GM12891 (cell line): ENCODE results near the gene MAOB.

Source experiments
- DNase-seq: peaks from one replicate; pipeline ENCODE4 v3.0.0; 2011; ENCODE audit warnings: low spot score; ENCODE audit not compliant: insufficient read length
- FAIRE-seq: peaks from 2 replicates; lab custom pipeline; 2011; peaks lifted over from hg19 to GRCh38; lab: Jason Lieb, UNC
- PAX5 ChIP-seq: IDR thresholded peaks from 2 replicates; pipeline ENCODE4 v1.6.1; 2011; ENCODE audit warnings: low read length, moderate library complexity, mild to moderate bottlenecking; ENCODE audit not compliant: insufficient read depth, severe bottlenecking
- POLR2A ChIP-seq: IDR thresholded peaks from 2 replicates; pipeline ENCODE4 v1.6.1; 2011; ENCODE audit warnings: low read depth, low read length, control low read depth
- POLR2AphosphoS5 ChIP-seq: IDR thresholded peaks from 2 replicates; pipeline ENCODE4 v1.6.1; 2011; ENCODE audit warnings: low read depth, low read length, control low read depth
- POU2F2 ChIP-seq: IDR thresholded peaks from 2 replicates; pipeline ENCODE4 v1.6.1; 2011; ENCODE audit warnings: low read depth, mild to moderate bottlenecking, control low read depth, low read length, moderate library complexity
- SPI1 ChIP-seq: IDR thresholded peaks from 2 replicates; pipeline ENCODE4 v1.6.1; 2011; ENCODE audit warnings: low read depth, low read length, control low read depth
- TAF1 ChIP-seq: IDR thresholded peaks from 2 replicates; pipeline ENCODE4 v1.6.1; 2011; ENCODE audit warnings: low read depth, low read length, control low read depth

MAOB gene

GRCh38 chrX:43881410-43882293, 598 bp downstream of the MAOB start:
- TF ChIP-seq PAX5 (no peak), SPI1 (no peak), POLR2A (no peak), TAF1 (no peak), POU2F2 (no peak), POLR2AphosphoS5 (no peak)
- FAIRE-seq, result no peak
- DNase-seq, result no peak

DNA sequence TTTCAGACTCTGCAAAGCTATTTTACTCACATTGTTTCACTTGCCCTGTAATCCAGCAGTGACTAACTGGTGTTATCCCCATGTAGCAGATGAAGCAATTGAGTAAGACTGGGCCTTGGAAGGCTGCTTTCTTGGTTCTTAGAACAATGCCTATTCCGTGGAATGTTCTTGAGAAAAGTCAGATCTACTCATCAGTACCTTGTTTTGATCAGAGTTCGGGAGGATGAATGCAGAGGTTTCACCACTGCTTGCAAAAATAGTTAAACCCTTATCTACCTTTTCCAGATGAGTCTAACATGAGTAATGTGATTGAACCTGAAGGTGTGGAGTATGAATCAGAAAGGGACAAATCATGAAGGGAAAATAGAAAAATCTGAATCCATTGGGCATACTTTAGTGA, 1.8 kb downstream of the MAOB start:
- no peak for DNase-seq
- TF ChIP-seq TAF1 (no peak), POU2F2 (no peak), PAX5 (no peak), POLR2A (no peak), POLR2AphosphoS5 (no peak), SPI1 (no peak)
- no peak for FAIRE-seq

GRCh38 chrX:43878906-43879526, 3.2 kb downstream of the MAOB start:
- FAIRE-seq (no peak), DNase-seq (no peak)
- TF ChIP-seq POLR2A, result no peak
- TF ChIP-seq POU2F2, result no peak
- no peak for TF ChIP-seq PAX5
- TF ChIP-seq POLR2AphosphoS5, result no peak
- no peak for TF ChIP-seq SPI1

DNA sequence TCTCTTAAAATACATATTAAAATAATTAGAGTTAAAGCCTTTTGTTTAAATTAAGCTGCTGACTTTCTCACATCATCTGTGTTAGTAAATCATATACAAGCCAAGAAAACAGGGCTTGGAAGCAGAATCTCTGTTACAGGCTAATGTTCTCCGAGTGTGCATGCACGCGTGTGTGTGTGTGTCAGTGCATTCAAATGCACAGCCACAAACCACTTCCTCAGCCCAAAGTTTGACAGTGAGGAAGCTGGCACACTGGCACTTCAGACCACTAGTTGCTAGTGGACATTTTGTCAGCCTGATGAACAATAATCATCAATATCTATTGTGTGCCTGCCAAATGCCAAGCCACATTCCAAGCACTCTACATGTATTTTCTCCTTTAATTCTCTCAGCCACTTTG, 5.6 kb downstream of the MAOB start:
- TF ChIP-seq POU2F2, result no peak
- no peak for TF ChIP-seq SPI1
- no peak for TF ChIP-seq PAX5
- TF ChIP-seq POLR2AphosphoS5, result no peak
- TF ChIP-seq TAF1, result no peak
- TF ChIP-seq POLR2A, result no peak
- no peak for DNase-seq
- FAIRE-seq, result peak; percentile 48

GRCh38 chrX:43870758-43871419, 11.4 kb downstream of the MAOB start:
- DNase-seq, result no peak
- TF ChIP-seq POLR2AphosphoS5 (no peak), POLR2A (no peak), SPI1 (no peak), TAF1 (no peak), PAX5 (no peak), POU2F2 (no peak)
- no peak for FAIRE-seq

DNA sequence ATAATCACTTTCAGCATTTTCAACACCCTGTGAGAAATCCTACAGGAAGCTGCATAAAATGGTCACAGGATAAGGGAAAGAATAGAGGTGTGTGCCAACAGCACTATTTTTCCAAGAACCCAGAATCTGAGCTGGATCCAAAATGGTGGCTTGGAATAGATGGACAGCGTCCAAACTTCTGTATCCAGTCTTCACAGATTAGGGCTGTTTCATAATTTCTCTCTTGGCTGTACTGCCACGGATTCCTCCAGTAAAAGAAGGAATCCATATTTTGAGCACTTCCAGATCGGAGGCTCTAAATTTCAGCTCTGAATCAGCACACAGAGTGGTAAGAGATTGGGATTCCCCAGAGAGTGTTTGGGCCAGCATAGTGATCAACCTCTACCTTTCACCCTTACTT, 12.2 kb downstream of the MAOB start:
- FAIRE-seq (no peak), DNase-seq (no peak)
- TF ChIP-seq POLR2AphosphoS5 (no peak), POU2F2 (no peak), SPI1 (no peak), PAX5 (no peak), TAF1 (no peak), POLR2A (no peak)

GRCh38 chrX:43868791-43869190, 13.5 kb downstream of the MAOB start:
- DNase-seq, result no peak
- no peak for FAIRE-seq
- TF ChIP-seq POU2F2, result no peak

DNA sequence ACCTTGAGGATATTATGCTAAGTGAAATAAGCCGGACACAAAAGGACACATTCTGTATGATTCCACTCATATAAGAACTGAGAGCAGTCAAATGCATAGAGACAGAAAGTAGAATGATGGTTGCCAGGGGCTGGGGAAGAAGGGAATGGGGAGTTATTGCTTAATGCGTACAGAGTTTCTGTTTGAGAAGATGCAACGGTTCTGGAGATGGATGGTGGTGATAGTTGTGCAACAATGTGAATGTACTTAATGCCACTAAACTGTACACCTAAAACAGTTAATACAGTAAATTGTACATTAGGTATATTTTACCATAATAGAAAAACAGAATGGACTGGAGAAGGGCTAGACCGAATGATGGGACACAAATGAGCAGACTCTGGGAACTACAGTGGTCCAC, 15.8 kb downstream of the MAOB start:
- DNase-seq (no peak), FAIRE-seq (no peak)

DNA sequence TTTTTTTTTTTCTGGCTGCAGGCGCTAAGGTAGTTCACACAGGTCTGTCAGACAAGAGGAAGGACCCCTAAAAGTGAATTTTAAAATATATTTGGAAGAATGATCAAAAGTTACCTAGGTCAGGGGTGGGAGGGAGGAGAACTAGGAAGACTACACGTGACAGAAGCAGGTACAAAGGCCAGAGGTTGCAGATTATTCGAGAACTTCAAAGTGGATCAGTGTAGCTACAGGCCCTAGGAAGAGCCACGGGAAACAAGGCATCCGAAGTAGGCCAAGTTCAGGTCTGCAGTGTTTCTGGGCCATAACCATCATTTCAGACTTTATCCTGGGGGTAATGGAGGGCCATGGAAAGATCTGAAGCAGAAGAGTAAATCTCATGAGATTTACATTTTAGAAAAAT, 16.5 kb downstream of the MAOB start:
- TF ChIP-seq POLR2AphosphoS5 (no peak), SPI1 (no peak), POLR2A (no peak), TAF1 (no peak), POU2F2 (no peak), PAX5 (no peak)
- DNase-seq (no peak), FAIRE-seq (no peak)

More for the DNA sequence above, 15.8 kb downstream of the MAOB start:
- TF ChIP-seq POLR2A (no peak), POU2F2 (no peak), PAX5 (no peak), SPI1 (no peak), TAF1 (no peak), POLR2AphosphoS5 (no peak)
